C4-2B (cell line): ENCODE data around the gene CDKAL1.

Experiments used
- CTCF ChIP-seq: fragments of 450-650 bp; conservative IDR thresholded peaks from 2 replicates; pipeline ENCODE4 v1.5.1; 2017; ENCODE audit warnings: mild to moderate bottlenecking
- ZFX ChIP-seq: fragments of 450-650 bp; IDR thresholded peaks from 2 replicates; pipeline ENCODE4 v1.6.1; 2017

GRCh38 chr6:21186479-21187055 lies 652.3 kb downstream of the CDKAL1 start:
- TF ChIP-seq CTCF (no peak), ZFX (no peak)
